HL-60/S4 (cell line): Measurements from ENCODE around the gene SLC6A6.

Source experiments
- in situ Hi-C: fragments of 300-500 bp; cut with MboI; formaldehyde crosslinking; loops from 2 replicates; pipeline ENCODE4 v1.14.3; 2022; ENCODE audit warnings: low sequenced_read_pairs

Gene SLC6A6

DNA sequence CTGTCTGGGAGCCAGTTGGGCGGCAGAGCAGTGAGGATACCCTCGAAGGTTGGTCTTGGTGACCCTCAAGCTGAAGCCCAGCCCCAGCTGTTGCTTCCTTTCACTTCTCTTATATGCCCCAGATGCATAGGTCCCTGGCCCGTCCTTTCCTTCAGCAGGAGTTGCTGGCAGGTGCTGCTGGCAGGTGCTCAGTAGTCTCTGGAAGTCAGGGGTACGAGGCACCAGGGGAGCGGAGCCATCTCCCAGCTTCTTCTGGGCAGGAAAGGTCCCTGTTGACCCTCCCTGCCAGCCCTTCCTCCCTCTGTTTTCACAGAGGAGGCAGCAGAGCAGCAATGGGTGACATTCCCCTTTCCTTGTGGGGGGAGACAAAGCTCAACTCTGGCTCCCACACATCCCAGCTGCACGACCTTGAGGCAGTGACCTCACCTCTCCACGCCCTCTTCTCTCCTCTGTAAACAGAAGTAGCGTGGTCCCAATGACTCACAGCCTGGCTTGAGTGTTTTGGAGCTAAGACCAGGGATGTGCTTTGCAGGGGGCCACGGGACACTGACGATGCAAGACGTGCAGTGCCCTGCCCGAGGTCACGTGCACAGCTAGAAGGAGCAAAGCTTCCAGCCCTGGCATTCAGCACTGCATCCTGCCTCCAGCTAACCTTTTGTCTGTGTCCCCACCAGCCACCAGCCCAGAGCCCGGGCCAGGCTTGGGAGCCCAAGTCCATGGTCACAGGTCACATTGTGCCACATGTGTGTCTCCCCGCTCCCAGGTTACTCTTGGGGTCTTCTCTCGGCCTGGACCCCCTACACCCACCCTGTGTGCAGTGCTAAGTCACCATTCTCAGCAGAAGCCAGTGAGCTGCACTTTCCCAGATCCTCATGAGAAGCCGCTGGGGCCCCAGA lies 49.7 kb downstream of the SLC6A6 start:
- in situ Hi-C loops = no loop called here

DNA sequence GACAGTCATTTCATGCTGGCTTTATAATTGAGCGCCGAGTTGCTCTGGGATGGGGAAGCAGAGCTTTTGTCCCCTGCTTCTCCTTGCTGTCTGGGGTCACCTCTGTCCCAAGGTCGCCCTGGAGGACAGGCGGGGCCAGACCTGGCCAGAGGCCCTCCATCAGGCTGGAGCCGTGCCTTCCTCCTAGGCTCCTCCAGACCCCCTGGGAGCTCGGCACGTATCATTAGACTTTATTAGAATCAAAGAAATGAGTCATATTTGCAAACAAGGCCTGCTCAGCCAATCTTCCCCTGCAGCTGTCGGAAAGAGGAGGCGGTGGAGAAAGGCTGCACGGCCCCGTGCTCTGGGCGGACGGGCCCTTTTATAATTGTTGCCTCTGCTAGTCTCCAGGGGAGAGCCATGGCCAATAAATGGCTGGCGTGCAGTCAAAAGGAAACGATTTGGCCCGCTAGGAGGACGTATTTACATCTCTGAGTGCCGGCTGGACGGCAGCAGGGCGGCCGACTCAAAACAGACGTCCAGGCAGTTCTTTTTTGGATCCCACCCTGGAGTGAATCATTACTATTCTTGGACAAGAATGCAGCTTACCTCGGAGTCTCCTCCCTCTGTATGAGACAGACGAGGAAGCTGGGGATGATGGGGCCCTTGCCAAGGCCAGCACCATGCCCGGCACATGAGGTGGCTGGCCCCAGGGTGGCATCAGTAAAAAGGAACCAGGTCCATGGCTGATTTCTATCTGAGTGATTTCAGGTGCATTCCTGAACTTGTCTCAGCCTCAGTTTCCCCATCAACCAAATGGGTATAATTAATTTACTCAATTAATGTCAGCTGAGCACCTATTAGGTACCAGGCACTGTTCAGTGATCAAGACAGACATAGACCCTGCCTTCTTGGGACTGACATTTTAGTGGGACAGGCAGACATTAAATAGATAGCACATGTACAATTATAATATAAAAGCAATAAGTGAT lies 50.6 kb downstream of the SLC6A6 start:
- in situ Hi-C loops = no loop called here

DNA sequence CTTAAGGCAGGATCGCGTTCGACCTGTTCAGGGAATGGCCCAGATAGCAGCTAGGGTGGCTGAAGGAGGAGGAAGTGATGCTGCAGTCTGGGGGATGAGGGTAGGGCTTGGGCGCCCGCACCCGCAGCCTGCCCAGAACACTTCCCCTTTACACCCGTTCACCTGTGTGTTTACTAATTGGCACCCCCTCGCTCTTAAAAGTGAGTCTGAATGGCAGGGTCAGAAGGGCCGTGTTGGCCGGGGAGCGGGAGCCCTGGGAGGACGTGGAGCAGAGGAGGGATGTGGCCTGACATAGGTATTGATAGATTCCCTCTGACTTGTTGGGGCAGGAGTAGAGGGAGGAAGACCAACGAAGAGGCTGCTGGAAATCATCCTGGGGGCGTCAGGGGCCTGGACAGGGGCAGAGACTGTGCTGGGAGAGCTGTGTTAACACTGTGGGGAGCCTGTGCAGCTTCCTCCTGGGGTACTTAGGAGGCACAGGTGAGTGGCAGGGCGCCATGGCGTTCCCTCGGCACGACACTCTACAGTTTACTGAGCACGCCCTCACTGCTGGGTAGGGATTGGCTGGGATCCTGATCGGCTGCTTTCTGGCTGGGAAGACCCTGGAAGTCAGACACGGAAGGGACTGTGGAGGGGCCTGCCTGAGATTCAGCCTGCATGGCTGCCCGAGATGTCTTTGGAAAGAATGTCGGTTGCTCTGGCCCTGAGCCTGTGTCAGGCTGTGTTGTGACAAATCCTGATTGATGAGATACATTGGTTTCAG lies 51.7 kb downstream of the SLC6A6 start:
- in situ Hi-C loops = no loop called here

DNA sequence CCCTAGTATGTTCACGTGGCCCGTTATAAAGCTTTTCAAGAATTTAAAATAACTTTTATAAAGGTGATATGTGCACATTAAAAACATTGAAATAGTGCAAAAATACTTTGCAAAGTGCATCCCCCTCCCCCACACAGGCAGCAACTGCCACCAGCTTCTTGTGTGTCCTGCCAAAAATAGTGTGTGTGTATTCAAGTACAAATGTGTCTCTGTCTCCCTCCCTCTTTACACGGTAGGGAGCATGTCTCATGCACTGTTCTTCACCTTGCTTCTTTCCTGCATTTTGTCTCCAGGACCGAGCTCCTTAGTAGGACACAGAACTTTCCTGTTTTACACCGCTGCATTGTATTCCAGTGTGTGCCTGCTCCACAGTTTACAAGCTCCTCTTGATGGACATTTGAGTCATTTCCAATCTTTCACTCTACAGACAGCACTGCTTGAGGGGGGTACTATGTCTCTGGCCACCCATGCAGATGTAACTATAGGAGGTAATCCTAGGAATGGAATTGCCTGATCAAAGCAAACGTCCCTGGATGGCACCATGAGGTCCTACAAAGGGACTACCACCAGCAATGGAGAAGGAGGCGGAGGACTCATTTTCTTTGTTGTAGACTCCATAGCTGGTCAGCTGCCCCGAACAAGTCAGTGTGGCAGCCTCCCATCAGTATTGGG lies 52.4 kb downstream of the SLC6A6 start:
- in situ Hi-C loops = no loop called here

DNA sequence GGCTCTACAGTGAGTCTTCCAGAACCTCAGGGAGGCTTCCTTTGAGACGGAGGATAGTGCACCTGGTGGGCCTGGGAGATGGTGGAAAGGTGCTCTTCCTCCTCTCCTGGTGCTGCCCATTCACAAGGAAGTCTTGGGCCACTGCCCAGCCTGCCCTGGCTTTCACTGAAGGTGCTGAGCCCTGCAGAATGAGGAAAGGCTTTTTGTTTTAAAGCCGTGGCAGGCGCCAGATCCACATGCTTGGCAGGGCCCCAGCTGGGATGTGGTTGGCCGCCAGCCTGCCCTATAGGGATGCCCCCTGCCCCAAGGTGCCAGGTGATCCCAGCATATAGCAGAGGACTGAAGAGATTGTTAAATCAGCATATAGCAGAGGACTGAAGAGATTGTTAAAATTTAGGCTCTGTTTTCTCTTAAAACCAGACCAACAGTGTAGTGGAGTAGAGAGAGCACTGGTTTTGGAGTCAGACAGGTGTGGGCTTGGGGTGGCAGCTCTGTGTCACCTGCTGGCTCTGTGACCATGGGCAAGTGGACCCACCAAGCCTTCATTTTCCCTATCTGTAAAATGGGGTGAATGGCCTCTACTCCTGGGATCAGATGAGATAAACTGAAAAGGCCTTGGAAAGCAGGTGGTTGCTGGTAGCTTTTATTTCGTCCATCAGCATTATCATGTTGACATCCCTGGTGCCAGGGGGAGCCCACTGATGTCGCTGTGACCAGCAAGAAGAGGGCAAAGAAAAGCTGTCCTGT lies 53.3 kb downstream of the SLC6A6 start:
- in situ Hi-C loops = no loop called here

DNA sequence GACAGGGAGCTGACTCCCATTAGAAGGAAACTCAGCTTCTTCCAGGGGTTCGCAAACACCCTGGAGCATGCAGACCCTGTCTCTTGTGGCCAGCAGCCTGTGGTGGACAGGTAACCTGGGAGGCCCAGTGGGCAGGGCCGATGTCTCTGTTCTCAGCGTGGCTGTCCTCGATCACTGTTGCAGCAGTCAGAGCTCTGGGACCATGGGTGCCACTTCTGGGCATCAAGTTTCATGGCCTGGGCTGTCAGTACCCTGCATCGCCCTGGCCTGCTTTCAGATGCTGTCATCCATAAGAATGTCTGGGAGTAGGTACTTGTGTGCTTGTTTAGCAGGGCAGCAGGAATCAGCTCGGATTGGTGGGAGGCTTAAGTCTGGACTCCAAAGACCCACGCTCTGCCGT lies 54.4 kb downstream of the SLC6A6 start:
- in situ Hi-C loops = no loop called here

DNA sequence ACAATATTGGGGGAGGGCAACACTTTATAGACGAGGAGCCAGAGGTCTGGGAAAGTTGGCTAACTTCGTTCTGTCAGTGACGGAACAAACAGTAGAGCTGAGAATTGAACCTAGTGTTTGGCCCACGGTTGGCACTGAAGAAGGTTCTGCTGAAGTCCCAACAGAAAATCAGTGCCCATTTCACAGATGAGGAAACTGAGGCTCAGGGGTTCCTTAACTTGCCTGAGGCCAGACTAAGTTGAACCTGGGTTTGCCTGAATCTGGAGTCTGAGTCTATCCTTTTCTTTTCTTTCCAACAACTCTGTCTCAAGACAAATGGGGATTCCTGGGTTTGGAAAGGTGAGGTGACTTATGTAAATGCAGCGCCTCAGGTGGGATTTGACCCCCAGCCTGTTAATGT lies 55.1 kb downstream of the SLC6A6 start:
- in situ Hi-C loops = no loop called here

DNA sequence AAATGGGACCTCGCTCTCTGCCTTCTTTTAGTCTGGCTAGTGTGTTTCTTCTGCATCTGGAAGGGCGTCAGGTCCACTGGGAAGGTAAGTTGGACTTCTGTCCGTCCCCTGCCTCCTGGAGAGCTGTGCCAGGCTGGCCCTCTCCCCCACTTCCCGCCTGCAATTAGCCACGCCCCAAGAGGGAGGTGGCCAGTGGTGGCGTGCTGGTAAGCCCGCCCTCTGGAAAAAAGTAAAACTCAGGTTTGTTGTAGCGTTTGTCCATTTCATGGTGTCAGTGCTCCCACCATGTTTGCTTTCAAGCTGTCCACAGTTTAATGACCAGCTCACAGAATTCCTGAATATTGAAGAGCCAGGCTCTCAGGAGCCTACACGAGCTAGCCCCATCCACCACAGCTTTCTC lies 55.6 kb downstream of the SLC6A6 start:
- in situ Hi-C loops = no loop called here

DNA sequence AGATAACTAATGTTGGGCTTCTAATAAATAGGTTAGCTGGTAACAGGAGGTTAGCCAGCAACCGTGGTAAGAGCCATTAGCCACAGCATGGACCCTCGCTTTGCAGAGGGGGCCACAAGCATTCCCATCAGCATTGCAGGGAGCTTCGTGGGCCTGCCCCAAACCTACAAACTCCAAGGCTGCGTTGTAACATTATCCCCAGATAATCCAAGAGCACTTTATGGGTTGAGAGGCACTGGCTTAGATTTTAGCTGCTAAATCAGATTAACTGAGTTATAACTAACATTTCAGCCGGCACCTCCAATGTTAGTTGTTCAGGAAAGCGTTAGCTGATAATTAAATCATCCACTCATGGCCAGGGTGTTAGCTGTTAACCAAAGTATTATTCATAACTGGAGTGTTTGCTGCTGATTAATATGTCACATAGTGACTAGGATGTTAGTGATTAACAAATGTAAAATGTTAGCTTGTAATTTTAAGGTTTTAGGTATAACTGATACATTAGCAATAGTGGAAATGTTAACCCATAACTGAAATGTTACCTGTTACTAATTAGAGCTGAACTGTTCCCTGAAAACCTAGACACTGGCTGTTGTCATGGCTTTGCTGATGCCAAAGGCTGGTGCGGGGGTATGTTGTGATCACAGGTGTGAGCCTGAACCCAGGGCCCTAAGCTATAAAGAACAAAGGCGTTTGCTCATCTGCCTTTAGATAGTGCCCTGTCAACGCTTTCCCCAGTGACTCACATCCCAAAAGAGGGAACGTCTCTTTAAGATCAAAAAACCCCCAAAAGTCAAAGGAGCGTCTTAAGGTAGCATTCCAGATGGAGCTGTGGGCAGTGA lies 56.2 kb downstream of the SLC6A6 start:
- in situ Hi-C loops = no loop called here

DNA sequence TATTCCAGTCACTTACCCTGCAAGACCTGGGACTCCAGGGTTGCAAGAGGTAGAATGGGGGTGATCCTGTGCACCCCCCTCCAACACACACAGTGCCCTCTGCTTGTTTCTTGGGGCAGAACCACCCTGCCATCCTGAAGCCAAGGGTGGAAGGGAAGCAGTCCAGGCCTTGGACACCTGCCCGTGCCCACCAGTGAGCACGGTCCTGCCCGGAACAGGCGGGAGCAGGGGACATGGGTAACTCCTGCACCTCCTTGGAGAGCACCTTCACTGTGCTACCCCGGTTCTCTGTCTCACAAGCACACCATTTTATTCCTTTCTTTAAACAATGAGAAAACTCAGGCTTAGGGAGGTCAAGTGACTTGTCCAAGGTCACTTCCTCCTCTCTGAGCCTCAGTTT lies 57.0 kb downstream of the SLC6A6 start:
- in situ Hi-C loops = no loop called here

DNA sequence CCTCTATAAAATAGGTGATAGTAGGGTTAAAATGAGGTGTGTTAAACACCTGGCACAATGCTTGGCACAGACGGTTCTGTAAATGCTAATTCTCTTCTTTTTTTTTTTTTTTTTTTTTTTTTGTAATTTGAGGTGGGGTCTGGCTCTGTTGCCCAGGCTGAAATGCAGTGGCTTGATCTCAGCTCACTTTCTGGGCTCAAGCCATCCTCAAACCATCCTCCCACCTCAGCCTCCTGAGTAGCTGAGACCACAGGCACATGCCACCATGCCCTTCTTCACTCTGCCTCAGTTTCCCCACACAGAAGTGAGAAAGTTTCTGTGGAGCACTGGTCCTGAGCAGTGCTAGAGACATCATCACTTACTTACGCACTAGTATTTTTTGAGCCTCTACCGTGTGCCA lies 57.4 kb downstream of the SLC6A6 start:
- in situ Hi-C loops = loop anchor here (5.0 kb wide), 1 partner anchor 197 kb away; no protein-coding TSS in a partner anchor

DNA sequence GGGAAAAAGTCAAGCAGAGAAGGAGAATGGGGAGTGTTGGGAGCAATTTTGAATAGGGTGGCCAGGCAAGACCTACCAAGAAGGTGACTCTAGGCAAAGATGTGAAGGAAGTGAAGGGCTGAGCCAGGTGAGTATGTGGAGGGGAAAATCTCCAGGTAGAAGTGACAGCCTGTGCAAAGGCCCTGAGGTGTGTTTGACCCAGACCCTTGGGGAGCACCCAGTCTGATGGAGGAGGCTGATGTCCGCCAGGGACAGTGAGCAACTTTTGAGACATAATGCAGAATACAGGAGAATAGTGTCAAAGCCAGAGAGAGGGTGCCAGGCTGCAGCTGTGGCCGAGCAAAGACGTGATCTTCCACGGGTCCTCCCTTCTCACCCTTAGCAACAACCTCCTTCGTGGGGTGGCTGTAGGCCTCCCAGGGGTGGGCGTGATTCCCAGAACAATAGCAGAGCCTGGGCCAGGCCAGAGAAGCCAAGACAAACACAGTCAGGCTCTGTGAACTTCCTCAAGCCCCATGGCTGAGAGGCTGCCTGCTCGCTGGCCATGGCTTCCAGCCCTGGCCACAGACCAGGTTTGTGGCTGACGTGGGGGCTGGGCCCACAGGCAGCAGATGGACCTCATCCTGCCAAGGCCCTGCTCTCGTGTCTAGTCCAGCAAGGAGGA lies 58.1 kb downstream of the SLC6A6 start:
- in situ Hi-C loops = loop anchor here (5.0 kb wide), 1 partner anchor 198 kb away; no protein-coding TSS in a partner anchor

DNA sequence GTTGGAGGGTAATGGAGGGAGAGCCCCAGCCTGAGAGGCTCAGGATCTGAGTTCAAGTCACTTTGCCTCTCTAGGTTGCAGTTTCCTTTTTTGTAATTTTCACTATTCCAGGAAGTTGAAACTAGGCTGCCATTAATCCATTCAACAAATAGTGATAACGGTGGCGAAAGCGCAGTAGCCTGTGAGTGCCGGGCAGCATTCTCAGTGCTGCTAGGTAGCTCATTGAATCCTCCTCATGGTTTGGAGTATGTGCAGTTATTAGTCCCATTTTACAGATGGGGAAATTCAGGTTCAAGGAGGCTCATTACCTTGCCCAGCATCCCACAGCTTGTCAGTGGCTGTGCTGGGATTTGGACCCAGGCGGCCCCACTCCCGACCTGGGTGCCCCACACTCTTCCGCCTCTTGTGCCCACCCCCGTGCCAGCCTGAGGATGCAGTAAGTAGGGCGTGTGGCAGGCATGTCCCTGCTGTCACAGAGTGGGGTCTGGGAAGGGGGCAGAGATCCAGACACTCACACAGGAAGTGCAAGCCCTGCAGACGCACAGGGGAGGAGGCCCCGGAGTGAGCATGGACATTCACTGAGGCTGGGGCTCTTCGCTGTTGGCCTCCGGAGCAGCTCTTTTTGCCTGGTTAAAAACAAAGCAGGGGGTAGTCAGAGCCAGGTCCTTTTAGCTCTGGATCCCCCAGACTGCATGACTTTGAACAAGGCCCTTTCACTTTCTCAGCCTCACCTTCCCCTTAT lies 58.8 kb downstream of the SLC6A6 start:
- in situ Hi-C loops = loop anchor here (5.0 kb wide), 1 partner anchor 199 kb away; no protein-coding TSS in a partner anchor

DNA sequence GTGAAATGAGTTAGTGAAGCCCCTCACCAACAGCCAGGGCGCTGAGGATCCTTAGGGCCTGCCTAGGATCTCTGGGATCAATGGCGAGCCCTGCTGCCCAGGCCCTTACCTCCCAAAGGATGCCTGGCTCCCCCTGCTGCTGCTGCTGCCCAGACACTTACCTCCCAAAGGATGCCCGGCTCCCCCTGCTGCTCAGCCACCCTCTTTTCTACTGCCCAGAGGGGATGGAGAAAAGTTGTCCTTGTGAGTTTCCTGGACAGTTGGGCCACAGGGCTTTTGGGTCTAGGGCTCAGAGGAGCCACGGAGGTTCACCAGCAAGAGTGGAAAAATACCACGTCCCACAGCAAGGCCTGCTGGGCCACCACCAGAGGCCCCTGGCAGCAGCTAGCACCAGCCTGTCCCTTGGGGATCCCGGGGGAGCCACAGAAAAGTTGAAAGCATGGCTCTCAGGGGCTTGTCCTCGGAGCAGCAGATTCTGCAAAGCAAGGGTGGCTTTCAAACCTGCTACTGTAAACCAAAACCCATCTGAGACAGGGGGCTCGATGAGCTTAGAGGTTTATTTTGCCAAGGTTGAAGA lies 59.4 kb downstream of the SLC6A6 start:
- in situ Hi-C loops = loop anchor here (5.0 kb wide), 1 partner anchor 200 kb away; no protein-coding TSS in a partner anchor

DNA sequence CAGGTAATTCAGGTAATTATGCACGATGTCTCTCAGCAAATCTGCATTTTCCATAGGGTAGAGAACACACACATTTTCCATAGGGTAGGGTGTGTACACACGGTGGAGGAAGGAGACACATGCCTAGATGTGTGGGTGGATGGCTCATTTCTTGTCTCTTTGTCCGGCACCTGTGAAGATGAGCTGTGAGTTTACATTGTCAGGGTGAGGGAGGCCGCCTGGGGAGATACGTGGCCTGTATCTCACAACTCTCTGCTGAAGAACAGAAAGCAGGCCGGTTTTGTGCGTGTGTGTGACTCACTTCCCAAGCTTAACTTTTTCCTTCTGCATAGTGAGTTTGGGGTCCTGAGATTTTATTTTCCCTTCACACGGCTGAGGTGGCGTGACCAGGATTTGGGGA lies 60.3 kb downstream of the SLC6A6 start:
- in situ Hi-C loops = loop anchor here (5.0 kb wide), 1 partner anchor 200 kb away; no protein-coding TSS in a partner anchor

DNA sequence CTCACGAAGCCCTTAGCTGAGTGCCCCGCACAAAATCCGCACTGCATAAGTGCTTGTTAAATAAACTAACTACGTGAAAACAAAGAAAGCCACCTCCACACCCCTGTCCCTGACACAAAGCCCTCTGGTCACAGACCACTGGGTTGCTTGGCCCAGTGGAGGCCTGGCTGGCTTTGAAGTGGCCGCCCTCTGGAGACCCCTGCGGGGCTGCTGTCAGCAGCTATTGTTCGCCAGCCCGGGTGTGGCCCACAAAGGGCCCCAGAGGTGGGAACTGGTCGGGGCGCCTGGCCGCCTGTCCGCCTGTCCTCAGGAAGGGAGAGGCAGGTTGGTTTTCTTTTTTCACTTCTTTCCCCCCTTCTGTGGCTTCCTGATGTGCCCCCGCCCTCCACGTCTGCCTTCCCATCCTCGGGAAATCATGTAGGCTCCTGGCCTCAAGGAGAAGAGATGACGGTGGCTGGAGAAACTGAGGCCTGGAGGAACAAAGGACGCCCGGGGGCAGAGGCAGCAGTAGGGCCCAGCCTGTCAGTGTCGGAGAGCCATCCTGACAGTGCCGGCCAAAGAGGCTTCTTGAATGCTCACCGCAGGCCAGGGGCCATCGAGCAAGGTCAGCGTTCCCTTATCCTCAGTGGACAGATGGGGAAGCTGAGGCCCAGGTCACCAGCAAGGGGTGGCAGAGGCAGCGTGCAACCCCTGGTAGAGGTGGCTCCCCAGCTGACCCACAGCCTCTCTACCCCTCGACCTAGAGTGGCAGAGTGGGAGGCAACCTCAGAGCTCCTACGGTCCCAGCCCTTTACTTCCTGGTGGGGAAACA lies 61.1 kb downstream of the SLC6A6 start:
- in situ Hi-C loops = loop anchor here (5.0 kb wide), 1 partner anchor 201 kb away; no protein-coding TSS in a partner anchor
